Measurements from ENCODE around the gene CDHR2. TPM values are rescaled to one million over a fixed set of nuclear protein-coding genes. Genes with fewer than 3 reads are reported as not detected.
A peak's percentile ranks its signal among the peaks of the same experiment; 100 is the strongest.

The CDHR2 gene
- polyA plus RNA-seq, 1 donor: 247 TPM

DNA sequence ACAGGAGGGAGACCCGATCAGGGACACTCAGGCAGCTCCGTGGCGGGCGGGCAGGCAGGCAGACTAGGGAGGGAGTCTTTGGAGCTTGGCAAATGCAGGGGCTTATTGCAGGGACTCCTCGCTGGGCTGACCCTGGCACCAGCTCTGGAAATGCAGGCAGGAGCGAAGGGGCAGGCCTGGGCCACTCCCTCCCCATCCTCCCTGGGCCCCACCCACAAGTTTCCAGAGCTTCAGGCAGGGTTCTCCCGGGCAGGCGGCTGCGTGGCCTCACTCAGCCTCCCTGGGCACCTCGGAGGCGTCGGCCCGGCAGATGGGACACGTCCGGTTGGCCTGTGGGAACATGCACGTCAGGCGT is 20.4 kb upstream of the CDHR2 start:
- Histone ChIP-seq H3K9me3 (ENCODE audit: control insufficient read depth, low read depth, low read length) (no peaks in the 10 kb centered on the region), H3K27ac (ENCODE audit: low read length) (no peak overlapping the region), H3K4me3 (ENCODE audit: low read length) (no peak overlapping the region), H3K36me3 (ENCODE audit: control insufficient read depth, insufficient read depth, low read length) (peaks cover 47% of the 10 kb centered on the region), H3K27me3 (ENCODE audit: control insufficient read depth, insufficient read depth, low read length) (no peaks in the 10 kb centered on the region), H3K4me1 (ENCODE audit: control insufficient read depth, insufficient read depth, low read length) (peaks cover 11% of the 10 kb centered on the region)
- DNase-seq: no peak
- no CpG with 5 or more reads among the region's 17 CpGs for WGBS (ENCODE audit: insufficient coverage, low lambda C conversion rate)

DNA sequence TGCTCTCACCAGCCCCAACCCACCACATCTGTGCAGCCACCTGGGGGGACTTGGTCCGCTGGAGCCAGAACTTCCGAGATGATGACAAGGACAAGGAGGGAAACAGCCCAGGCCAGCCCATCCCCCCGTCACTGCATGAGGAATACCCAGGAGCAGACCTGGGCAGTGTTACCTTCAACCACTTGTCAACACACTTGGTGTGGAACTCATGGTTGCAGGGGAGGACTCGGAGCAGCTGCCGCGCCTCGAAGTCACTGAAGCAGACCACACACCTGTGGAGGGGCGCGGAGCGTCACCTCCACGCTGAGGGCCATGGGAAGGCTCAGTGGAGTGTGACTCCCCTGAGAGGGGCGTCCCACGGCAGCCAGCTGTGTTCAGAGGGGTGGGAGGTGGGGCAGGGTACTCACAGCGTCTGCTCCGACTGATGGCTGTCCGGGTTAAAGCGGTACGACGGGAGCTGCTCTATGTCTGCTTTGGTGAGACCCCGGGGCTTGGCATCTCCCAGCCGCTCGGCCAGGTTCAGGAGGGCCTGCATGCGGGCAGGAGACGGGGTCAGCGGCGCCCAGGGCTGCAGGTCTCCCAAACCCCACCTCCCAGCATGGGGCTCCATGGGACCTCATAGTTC is 19.9 kb upstream of the CDHR2 start:
- Histone ChIP-seq H3K27ac (ENCODE audit: low read length) (no peak overlapping the region), H3K4me3 (ENCODE audit: low read length) (no peak overlapping the region), H3K36me3 (ENCODE audit: control insufficient read depth, insufficient read depth, low read length) (peaks cover 51% of the 10 kb centered on the region), H3K9me3 (ENCODE audit: control insufficient read depth, low read depth, low read length) (no peaks in the 10 kb centered on the region), H3K4me1 (ENCODE audit: control insufficient read depth, insufficient read depth, low read length) (peaks cover 16% of the 10 kb centered on the region), H3K27me3 (ENCODE audit: control insufficient read depth, insufficient read depth, low read length) (no peaks in the 10 kb centered on the region)
- no peak for DNase-seq
- no CpG with 5 or more reads among the region's 26 CpGs for WGBS (ENCODE audit: insufficient coverage, low lambda C conversion rate)

DNA sequence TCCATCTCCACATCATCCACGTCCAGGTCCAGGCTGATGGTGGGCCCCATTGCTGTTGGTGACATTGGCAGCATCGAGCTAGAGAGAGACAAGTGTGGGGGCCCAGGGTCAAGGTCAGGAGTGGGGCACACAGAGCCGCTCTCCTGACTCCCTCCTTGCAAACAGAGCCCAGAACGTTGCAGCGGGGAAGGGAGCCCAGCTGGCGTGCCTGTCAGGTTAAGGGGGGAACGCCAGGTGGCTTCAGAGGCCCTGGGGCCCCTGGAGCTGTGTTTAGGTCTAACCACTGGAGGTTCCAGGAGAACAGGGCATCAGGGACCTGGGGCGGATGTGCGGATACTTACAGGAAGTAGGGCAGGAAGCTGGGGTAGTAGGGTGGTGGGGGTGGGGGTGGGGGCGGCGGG is 19.4 kb upstream of the CDHR2 start:
- H3K9me3 ChIP-seq (ENCODE audit: control insufficient read depth, low read depth, low read length): no peaks in the 10 kb centered on the region
- peaks cover 51% of the 10 kb centered on the region for H3K36me3 ChIP-seq (ENCODE audit: control insufficient read depth, insufficient read depth, low read length)
- H3K27me3 ChIP-seq (ENCODE audit: control insufficient read depth, insufficient read depth, low read length): no peaks in the 10 kb centered on the region
- no peak overlapping the region for H3K4me3 ChIP-seq (ENCODE audit: low read length)
- H3K27ac ChIP-seq (ENCODE audit: low read length): no peak overlapping the region
- no peak for DNase-seq
- no CpG with 5 or more reads among the region's 11 CpGs for WGBS (ENCODE audit: insufficient coverage, low lambda C conversion rate)
- peaks cover 21% of the 10 kb centered on the region for H3K4me1 ChIP-seq (ENCODE audit: control insufficient read depth, insufficient read depth, low read length)

GRCh38 chr5:176530393-176530982 is 18.7 kb upstream of the CDHR2 start:
- no CpG with 5 or more reads among the region's 28 CpGs for WGBS (ENCODE audit: insufficient coverage, low lambda C conversion rate)
- H3K27ac ChIP-seq (ENCODE audit: low read length): no peak overlapping the region
- no peak for DNase-seq
- H3K4me1 ChIP-seq (ENCODE audit: control insufficient read depth, insufficient read depth, low read length): peaks cover 29% of the 10 kb centered on the region
- peaks cover 51% of the 10 kb centered on the region for H3K36me3 ChIP-seq (ENCODE audit: control insufficient read depth, insufficient read depth, low read length)
- no peak overlapping the region for H3K4me3 ChIP-seq (ENCODE audit: low read length)
- H3K27me3 ChIP-seq (ENCODE audit: control insufficient read depth, insufficient read depth, low read length): no peaks in the 10 kb centered on the region
- H3K9me3 ChIP-seq (ENCODE audit: control insufficient read depth, low read depth, low read length): no peaks in the 10 kb centered on the region

DNA sequence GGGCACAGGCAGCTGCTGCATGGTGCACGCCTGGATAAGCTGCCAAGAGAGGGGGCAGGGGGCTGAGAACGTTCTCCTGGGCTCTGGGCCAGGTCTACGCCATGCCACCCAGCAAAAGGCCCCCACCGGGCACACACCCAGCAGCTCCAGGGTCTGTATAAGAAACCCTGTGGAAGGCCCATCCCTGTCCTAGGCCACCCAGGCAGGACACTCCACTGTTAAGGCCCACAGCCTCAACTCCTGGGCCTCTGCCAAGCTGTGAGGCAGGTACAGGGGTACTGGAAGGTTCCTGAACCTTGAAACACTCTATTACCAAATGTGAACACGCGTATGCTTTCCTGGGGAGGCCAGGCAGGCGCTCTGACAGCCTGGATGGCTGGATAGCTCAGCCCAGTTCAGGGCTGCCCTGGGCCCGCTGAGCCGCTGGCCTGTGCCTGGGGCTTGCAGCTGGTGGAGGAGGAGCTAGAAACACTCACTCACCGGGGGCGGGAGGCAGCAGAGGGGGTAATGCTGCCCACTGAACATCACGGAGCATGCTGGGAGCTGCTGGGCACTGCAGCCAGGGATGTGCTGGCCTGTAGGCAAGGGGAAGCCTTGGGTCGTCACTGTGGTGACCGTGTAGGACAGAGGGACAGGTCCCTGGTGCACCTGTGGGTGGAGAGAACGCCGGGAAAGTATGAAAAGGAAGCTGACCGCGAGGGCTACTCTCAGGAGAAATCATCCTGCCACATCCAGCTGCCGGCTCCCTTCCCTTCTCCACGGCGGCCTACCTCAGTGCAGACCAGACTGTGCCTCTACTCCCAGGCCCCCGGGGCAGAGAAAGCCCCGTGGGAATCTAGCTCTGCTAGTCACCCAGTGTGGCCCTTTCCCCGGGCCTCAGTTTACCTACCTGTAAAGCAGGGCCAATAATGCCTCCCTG is 17.9 kb upstream of the CDHR2 start:
- H3K27ac ChIP-seq (ENCODE audit: low read length): no peak overlapping the region
- H3K4me1 ChIP-seq (ENCODE audit: control insufficient read depth, insufficient read depth, low read length): peaks cover 29% of the 10 kb centered on the region
- H3K27me3 ChIP-seq (ENCODE audit: control insufficient read depth, insufficient read depth, low read length): no peaks in the 10 kb centered on the region
- H3K9me3 ChIP-seq (ENCODE audit: control insufficient read depth, low read depth, low read length): no peaks in the 10 kb centered on the region
- no peak overlapping the region for H3K4me3 ChIP-seq (ENCODE audit: low read length)
- H3K36me3 ChIP-seq (ENCODE audit: control insufficient read depth, insufficient read depth, low read length): peaks cover 51% of the 10 kb centered on the region
- no CpG with 5 or more reads among the region's 24 CpGs for WGBS (ENCODE audit: insufficient coverage, low lambda C conversion rate)
- DNase-seq: no peak

DNA sequence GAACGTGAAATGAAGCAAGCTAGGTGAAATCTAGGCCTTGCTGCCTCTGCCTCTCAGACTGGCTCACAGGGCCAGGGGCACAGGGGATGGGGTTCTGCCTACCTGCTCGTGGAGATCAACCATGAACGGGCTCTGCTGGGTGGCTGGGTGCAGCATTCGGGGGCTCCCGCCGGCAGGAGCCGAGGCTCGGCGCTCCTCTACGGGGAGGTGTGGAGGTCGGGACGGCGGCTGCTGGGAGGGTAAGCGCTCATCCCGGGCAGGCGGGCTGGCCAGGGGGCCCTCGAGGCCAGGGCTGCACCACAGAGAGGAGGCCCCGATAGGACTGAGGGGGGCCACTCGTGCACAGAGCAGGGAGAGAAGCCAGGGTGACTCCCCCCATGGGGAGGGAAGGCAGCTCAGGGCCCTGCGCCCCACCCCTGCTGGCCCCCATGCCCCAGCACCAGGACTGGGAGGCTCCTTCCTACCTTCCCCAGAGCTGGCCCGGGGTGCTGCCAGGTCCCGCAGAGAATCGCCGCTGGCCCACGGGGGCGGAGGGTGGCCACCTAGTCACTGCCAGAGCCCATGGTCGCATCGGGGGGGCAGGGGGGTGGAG is 17.1 kb upstream of the CDHR2 start:
- H3K27ac ChIP-seq (ENCODE audit: low read length): no peak overlapping the region
- peaks cover under 1% of the 10 kb centered on the region for H3K9me3 ChIP-seq (ENCODE audit: control insufficient read depth, low read depth, low read length)
- no peak overlapping the region for H3K4me3 ChIP-seq (ENCODE audit: low read length)
- no peaks in the 10 kb centered on the region for H3K27me3 ChIP-seq (ENCODE audit: control insufficient read depth, insufficient read depth, low read length)
- peaks cover 51% of the 10 kb centered on the region for H3K36me3 ChIP-seq (ENCODE audit: control insufficient read depth, insufficient read depth, low read length)
- DNase-seq: no peak
- no CpG with 5 or more reads among the region's 28 CpGs for WGBS (ENCODE audit: insufficient coverage, low lambda C conversion rate)
- peaks cover 29% of the 10 kb centered on the region for H3K4me1 ChIP-seq (ENCODE audit: control insufficient read depth, insufficient read depth, low read length)

DNA sequence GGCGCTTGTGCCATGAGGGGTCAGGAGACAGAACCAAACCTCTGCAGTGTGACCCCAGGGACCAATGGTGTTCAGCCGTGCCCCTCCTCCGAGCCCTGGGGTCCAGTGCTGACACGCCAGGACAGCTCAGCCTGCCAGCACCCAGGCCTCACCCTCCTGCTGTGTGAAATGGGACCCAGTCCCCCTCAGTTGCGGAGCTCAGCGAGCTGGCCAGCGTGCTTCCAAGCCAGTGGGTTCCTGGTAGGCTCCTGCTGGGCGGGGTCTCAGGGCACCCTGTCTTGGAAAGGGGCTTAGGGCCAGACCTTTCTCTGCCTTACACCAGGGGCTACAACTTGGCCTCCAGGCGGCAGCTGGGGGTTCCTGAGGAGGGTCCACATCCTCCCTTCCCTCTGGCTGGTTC is 16.3 kb upstream of the CDHR2 start:
- no CpG with 5 or more reads among the region's 9 CpGs for WGBS (ENCODE audit: insufficient coverage, low lambda C conversion rate)
- Histone ChIP-seq H3K4me1 (ENCODE audit: control insufficient read depth, insufficient read depth, low read length) (peaks cover 29% of the 10 kb centered on the region), H3K36me3 (ENCODE audit: control insufficient read depth, insufficient read depth, low read length) (peaks cover 43% of the 10 kb centered on the region), H3K4me3 (ENCODE audit: low read length) (no peak overlapping the region), H3K27ac (ENCODE audit: low read length) (no peak overlapping the region), H3K9me3 (ENCODE audit: control insufficient read depth, low read depth, low read length) (peaks cover 2% of the 10 kb centered on the region), H3K27me3 (ENCODE audit: control insufficient read depth, insufficient read depth, low read length) (no peaks in the 10 kb centered on the region)
- no peak for DNase-seq

DNA sequence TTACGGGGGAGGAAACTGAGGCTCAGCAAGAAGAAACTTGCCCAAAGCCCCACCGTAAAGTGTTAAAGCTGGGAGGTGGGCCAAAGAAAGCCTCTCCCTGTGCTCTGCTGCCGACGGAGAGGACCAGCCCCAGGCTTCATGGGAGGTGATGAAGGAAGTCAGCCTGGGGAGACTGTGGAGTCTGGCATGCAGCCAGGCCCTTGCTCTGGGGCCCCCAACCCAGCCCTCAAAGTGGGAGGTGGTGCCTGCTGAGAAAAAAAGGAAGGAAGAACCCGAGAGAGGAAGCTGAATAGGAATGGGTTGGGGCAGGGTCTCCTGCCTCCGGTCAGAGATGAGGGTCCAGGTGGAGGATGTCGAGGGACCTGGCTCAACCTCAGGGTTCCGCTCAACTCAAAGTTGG is 15.8 kb upstream of the CDHR2 start:
- DNase-seq: peak in 1 of 2 donors; percentile 61
- Histone ChIP-seq H3K4me1 (ENCODE audit: control insufficient read depth, insufficient read depth, low read length) (peaks cover 34% of the 10 kb centered on the region), H3K27me3 (ENCODE audit: control insufficient read depth, insufficient read depth, low read length) (no peaks in the 10 kb centered on the region), H3K9me3 (ENCODE audit: control insufficient read depth, low read depth, low read length) (peaks cover 2% of the 10 kb centered on the region), H3K27ac (ENCODE audit: low read length) (peak overlapping the region; percentile 100), H3K36me3 (ENCODE audit: control insufficient read depth, insufficient read depth, low read length) (peaks cover 37% of the 10 kb centered on the region), H3K4me3 (ENCODE audit: low read length) (no peak overlapping the region)
- WGBS (ENCODE audit: insufficient coverage, low lambda C conversion rate): no CpG with 5 or more reads among the region's 8 CpGs

GRCh38 chr5:176533894-176534611 is 15.1 kb upstream of the CDHR2 start:
- WGBS (ENCODE audit: insufficient coverage, low lambda C conversion rate): 40% methylated on average over 1 of the region's 10 CpGs
- Histone ChIP-seq H3K36me3 (ENCODE audit: control insufficient read depth, insufficient read depth, low read length) (peaks cover 31% of the 10 kb centered on the region), H3K4me1 (ENCODE audit: control insufficient read depth, insufficient read depth, low read length) (peaks cover 38% of the 10 kb centered on the region), H3K27me3 (ENCODE audit: control insufficient read depth, insufficient read depth, low read length) (no peaks in the 10 kb centered on the region), H3K27ac (ENCODE audit: low read length) (peak overlapping the region; percentile 100), H3K9me3 (ENCODE audit: control insufficient read depth, low read depth, low read length) (peaks cover 2% of the 10 kb centered on the region), H3K4me3 (ENCODE audit: low read length) (no peak overlapping the region)
- peak in 1 of 2 donors; percentile 54 for DNase-seq

DNA sequence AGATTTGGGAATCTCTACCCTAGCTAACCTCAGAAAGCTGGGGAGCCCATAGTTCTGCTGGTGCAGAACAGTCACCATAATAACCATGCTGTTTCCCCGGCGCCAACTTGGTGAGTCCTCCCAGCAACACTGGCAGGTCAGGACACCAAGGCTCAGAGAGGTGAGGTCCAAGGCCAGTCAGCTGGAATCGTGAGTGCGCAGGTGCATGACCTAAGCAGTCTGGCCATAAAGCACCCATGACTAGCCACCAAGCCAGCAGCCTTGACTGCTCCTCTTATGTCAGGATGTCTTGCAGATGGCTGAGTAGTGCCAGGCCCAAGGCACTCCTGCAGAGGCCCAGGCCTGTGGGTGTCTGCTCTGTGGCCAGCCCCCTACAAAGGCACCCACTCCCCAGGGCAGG is 14.5 kb upstream of the CDHR2 start:
- WGBS (ENCODE audit: insufficient coverage, low lambda C conversion rate): no CpG with 5 or more reads among the region's 4 CpGs
- Histone ChIP-seq H3K4me3 (ENCODE audit: low read length) (no peak overlapping the region), H3K27me3 (ENCODE audit: control insufficient read depth, insufficient read depth, low read length) (no peaks in the 10 kb centered on the region), H3K27ac (ENCODE audit: low read length) (peak overlapping the region; percentile 100), H3K9me3 (ENCODE audit: control insufficient read depth, low read depth, low read length) (peaks cover 2% of the 10 kb centered on the region), H3K36me3 (ENCODE audit: control insufficient read depth, insufficient read depth, low read length) (peaks cover 25% of the 10 kb centered on the region), H3K4me1 (ENCODE audit: control insufficient read depth, insufficient read depth, low read length) (peaks cover 38% of the 10 kb centered on the region)
- peak in 1 of 2 donors; percentile 42 for DNase-seq

Measured in large intestine (tissue), 3 donors.